Stimulated activated CD4-positive, alpha-beta T cell treated with anti-CD3 and anti-CD28 coated beads, Interleukin-12 subunit alpha, Interleukin-12 subunit beta, amount 100 ng/mL, for 24 hours (primary cell): ENCODE results near the gene DNAJC1.
"Not testable (repeated sequence)": the region's sequence is repeated elsewhere in the genome, so short reads cannot be mapped to it uniquely, and the experiment has no call there.

Experiments used
- DNase-seq, 2 experiments: peaks; one replicate each; pipeline ENCODE4 v3.0.0-alpha.2; 2020; ENCODE audit warnings: low read depth in 2 of 2

Gene DNAJC1

GRCh38 chr10:21732067-21732772 lies 271.3 kb downstream of the DNAJC1 start:
- peak in 1 of 2 experiments; percentile 15 for DNase-seq

- no peak for DNase-seq
Measured at GRCh38 chr10:21728618-21729017, 274.9 kb downstream of the DNAJC1 start.

- DNase-seq, result no peak
Measured at GRCh38 chr10:21727452-21728168, 275.9 kb downstream of the DNAJC1 start.

GRCh38 chr10:21726601-21727225 lies 276.8 kb downstream of the DNAJC1 start:
- no peak for DNase-seq

GRCh38 chr10:21724687-21725367 lies 278.7 kb downstream of the DNAJC1 start:
- no peak for DNase-seq

GRCh38 chr10:21724020-21724589 lies 279.4 kb downstream of the DNAJC1 start:
- DNase-seq, result no peak

GRCh38 chr10:21722209-21722608 lies 281.3 kb downstream of the DNAJC1 start:
- no peak for DNase-seq

GRCh38 chr10:21721000-21721665 lies 282.4 kb downstream of the DNAJC1 start:
- DNase-seq, result no peak

GRCh38 chr10:21720090-21720489 lies 283.4 kb downstream of the DNAJC1 start:
- no peak for DNase-seq

GRCh38 chr10:21719502-21719901 lies 284.0 kb downstream of the DNAJC1 start:
- DNase-seq, result no peak

GRCh38 chr10:21717437-21718054 lies 286.0 kb downstream of the DNAJC1 start:
- DNase-seq, result not testable (repeated sequence)

- no peak for DNase-seq
Measured at GRCh38 chr10:21715531-21716195, 287.9 kb downstream of the DNAJC1 start.

GRCh38 chr10:21712975-21713374 lies 290.6 kb downstream of the DNAJC1 start:
- DNase-seq, result no peak

GRCh38 chr10:21707498-21707897 lies 296.0 kb downstream of the DNAJC1 start:
- DNase-seq, result no peak
